GM18511 (cell line): ENCODE data around the gene HUWE1.
"Not testable (repeated sequence)": the region's sequence is repeated elsewhere in the genome, so short reads cannot be mapped to it uniquely, and the experiment has no call there.

Experiments used
- ATAC-seq: cut with Tn5 transposase; IDR thresholded peaks from one replicate; pipeline ENCODE4 v1.9.1; 2021; ENCODE audit warnings: mild to moderate bottlenecking, moderate library complexity; ENCODE audit not compliant: unreplicated experiment

HUWE1 gene

GRCh38 chrX:53531255-53531966, 155.1 kb downstream of the HUWE1 start:
- not testable (repeated sequence) for ATAC-seq

DNA sequence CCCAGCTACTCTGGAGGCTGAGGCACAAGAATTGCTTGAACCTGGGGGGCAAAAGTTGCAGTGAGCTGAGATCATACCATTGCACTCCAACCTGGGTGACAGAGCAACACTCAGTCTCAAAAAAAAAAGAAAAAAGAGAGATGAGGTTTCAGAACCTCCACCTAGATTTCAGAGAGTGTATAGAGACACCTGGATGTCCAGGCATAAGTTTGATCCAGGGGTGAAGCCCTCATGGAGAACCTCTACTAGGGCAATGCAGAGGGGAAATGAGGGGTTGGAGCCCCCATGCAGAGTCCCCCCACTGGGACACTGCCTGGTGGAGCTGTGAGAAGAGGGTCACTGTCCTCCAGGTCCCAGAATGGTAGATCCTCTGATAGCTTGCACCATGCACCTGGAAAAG, 159.5 kb downstream of the HUWE1 start:
- ATAC-seq = no peak

DNA sequence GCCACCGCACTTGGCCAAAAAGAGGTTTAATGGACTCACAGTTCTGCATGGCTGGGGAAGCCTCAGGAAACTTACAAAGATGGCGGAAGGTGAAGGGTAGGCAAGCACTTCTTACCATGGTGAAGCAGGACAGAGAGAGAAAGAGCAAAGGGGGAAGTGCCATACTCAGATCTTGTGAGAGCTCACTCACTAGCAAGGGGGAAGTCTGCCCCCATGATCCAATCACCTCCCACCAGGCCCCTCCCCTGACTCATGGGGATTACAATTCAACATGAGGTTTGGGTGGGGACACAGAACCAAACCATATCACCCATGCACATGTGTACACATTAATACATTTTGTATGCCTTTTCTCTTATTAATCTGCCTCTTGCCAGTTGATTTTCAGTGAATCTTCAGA, 175.2 kb downstream of the HUWE1 start:
- no peak for ATAC-seq

DNA sequence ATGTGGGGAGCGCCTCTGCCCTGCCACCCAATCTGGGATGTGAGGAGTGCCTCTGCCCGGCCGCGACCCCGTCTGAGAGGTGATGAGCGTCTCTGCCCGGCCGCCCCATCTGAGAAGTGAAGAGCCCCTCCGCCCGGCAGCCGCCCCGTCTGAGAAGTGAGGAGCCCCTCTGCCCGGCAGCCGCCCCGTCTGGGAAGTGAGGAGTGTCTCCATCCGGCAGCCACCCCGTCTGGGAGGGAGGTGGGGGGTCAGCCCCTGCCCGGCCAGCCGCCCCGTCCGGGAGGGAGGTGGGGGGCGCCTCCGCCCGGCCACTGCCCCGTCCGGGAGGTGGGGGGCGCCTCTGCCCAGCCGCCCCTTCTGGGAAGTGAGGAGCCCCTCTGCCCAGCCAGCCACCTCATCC, 182.5 kb downstream of the HUWE1 start:
- not testable (repeated sequence) for ATAC-seq

- no peak for ATAC-seq
Observed at GRCh38 chrX:53494436-53494835, 192.1 kb downstream of the HUWE1 start.

GRCh38 chrX:53486285-53486684, 200.2 kb downstream of the HUWE1 start:
- ATAC-seq = no peak

- ATAC-seq = no peak
Observed at GRCh38 chrX:53483838-53484405, 202.6 kb downstream of the HUWE1 start.

GRCh38 chrX:53483416-53483815, 203.1 kb downstream of the HUWE1 start:
- ATAC-seq = no peak
